CD4-positive, alpha-beta T cell treated with Interleukin-15 for 1 hour (primary cell): ENCODE results near the gene ZSCAN21.

Experiments used
- DNase-seq: peaks from one replicate; pipeline ENCODE4 v3.0.0-alpha.2; 2020

ZSCAN21 gene

DNA sequence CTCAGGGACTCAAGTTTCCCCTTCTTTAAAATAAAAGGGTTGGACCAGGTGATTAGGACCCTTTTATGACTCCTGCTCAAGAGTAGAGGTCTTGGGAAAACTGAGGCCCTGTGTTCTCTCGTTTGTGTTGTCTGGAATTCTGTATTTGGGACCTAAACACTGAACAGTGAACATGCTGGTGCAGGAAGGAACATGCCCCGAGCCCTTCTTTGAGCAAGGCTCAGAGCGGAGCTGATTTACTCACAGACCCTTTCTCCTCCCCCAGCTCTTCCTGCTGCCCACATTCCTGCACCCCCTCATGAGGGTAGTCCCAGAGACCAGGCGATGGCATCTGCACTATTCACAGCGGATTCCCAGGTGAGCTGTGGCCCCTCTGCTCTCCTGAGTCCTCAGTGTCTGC is 20.0 kb upstream of the ZSCAN21 start:
- DNase-seq = no peak

DNA sequence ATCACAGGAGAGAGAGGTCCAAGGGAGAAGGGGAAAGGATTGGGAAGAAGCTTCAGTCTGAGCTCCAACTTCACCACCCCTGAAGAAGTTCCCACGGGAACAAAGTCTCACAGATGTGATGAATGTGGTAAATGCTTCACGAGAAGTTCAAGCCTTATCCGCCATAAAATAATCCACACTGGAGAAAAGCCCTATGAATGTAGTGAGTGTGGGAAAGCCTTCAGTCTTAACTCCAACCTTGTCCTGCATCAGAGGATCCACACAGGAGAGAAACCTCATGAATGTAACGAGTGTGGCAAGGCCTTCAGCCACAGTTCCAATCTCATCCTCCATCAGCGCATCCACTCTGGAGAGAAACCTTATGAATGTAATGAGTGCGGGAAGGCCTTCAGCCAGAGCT is 16.0 kb upstream of the ZSCAN21 start:
- DNase-seq = no peak

DNA sequence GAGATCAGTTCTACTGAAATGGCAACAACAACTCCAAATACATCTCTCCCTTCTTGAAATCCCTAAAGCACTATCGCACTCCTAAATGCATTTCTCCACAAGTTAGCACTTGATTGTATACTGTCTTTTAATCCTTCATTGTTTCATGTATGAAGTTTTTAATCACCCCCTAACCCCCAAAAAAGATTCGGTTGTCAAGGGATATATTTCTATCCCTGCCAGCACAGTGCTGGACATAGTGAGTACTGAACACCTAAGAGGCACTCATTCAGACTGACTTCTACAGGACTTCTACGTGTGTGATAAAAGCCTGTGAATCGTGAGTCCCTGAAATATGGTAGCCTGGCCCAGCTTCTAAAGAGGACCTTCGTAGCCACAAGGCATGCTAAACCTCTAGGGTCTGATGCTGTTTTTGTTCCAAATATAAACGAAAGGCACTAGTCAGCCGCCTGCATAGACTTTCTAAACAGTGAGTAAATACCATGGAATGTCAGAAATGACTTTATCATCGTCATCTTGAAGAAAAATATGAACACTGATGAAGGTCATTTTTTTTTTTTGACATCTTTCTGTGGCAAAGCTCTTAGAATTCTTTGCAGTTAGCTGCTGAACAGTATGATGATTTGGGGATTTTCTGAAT is 14.6 kb upstream of the ZSCAN21 start:
- no peak for DNase-seq

DNA sequence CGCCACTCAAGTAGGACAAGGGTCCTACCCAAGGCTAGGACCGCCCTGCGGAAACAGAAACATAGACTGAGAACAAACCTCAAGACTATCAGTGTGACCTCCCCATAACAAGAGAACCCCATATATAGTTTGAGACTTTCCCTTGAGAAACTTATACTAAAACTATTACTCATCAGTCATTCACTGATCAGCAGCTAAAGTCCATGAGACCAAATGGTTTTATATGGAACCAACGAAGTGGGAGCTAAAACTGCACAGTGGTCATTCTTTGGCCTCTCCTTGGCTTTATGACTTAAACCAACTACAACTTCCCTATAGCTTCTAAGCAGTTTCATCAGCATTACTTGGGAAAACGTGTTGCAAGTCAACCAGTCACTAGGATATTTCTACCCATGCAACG is 13.7 kb upstream of the ZSCAN21 start:
- no peak for DNase-seq

DNA sequence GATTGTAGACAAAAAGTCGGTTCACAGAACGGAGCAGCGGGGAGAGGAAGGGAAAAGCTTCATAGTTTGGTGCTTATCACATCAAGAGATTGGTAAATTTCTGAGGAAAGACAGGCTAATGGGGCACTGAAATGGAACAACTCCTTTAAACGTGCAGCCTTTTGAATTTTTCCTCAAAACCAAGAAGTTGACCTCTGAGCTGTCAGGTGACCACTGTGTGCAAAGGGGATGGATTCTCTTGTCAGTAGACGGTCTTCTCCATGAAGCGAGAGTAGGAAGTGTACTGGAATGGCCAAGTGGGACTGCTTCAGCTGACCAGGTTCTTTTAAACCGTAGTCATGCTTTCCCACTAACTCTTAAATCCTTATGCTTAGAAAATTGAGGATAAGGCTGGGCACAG is 11.2 kb upstream of the ZSCAN21 start:
- DNase-seq = no peak

DNA sequence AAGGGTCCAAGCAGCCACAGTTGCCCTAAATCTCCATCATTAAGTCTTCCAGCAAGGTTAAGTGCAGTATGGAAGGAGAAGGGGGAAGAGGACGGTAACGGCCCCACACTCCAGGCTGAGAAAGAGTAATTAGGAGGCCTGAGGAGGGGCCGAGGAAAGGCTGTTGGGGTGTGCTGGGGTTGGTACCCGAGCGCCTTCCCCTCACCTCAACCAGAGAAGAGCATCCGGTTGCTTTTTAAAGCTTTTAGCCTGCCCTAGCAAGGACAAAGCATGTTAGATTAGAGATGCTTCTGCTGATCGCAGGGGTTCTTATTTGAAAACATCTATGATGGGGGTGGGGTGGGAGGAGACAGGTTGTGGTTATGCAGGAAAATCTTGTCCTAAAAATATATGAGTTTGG is 9.0 kb upstream of the ZSCAN21 start:
- no peak for DNase-seq

DNA sequence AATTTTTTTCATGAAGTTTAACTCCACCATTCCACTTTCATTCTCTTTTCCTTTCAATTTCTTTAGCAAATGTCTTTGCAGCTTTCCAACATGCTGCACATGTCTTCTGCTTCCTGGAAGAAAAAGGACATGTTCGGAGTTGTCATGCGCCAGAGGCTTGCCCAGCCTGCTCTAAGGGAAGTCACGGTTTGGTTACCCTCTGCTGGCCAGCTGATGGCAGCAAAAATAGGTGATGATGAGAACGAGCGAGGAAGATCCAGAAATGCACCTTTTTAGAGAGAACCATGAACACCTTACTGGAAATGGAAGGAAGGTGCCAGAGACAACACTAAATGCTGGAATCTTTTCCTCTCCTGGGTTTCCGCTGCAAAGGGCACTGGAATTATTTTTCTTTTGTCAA is 4.9 kb upstream of the ZSCAN21 start:
- no peak for DNase-seq

DNA sequence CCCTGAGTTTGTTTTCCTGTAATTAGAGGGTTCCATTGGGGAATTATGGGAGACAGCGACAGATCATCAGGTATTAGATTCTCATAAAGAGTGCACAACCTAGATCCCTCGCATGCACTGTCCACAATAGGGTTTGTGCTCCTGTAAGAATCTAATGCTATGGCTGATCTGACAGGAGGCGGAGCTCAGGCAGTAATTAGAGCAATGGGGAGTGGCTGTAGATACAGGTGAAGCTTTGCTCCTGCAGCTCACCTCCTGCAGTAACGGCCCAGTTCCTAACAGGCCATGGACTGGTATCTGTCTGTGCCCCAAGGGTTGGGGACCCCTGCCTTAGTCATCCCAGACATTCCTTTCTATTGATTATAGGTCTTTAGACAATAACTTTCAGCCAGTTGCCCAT is 894 bp upstream of the ZSCAN21 start:
- no peak for DNase-seq

DNA sequence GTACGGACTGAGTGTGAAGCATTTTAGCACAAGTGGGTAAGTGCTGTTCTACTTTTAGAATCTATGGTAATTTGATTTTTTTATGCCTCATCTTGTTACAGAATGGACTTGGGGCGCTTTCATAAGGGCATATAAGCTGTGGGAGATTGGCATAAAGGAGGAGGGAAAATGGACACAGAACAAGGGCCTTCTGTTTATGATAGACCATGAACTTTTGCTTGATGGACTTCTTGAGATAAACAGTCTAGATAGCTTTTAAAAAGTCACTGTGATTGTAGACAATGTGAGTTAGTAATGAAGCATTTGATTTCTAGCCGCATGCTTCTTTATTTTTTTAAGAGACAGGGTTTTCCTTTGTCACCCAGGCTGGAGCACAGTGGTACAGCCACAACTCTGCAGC is 2.0 kb downstream of the ZSCAN21 start:
- no peak for DNase-seq

DNA sequence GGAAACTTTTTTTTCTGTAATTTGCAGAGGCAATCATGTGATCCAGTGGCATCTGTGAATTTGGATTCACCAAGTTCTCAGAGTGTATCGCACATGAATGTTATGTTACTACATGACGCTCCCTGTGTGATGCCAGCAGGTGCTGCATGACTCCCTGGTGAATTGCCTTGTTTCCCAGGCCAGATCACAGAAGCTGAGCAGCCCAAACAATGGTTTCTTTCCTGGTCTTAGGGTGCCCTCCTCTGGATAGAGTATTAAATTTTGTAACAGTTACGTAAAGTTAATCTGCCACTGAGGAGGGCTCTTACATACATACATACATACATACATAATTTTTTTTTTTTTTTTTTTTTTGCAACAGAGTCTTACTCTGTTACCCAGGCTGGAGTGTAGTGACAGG is 3.6 kb downstream of the ZSCAN21 start:
- peak; percentile 18 for DNase-seq

DNA sequence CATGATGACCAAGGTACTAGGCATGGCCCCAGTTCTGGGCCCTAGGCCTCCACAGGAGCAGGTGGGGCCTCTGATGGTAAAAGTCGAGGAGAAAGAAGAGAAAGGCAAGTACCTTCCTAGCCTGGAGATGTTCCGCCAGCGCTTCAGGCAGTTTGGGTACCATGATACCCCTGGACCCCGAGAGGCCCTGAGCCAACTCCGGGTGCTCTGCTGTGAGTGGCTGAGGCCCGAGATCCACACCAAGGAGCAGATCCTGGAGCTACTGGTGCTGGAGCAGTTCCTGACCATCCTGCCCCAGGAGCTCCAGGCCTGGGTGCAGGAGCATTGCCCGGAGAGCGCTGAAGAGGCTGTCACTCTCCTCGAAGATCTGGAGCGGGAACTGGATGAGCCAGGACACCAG is 7.4 kb downstream of the ZSCAN21 start:
- no peak for DNase-seq

DNA sequence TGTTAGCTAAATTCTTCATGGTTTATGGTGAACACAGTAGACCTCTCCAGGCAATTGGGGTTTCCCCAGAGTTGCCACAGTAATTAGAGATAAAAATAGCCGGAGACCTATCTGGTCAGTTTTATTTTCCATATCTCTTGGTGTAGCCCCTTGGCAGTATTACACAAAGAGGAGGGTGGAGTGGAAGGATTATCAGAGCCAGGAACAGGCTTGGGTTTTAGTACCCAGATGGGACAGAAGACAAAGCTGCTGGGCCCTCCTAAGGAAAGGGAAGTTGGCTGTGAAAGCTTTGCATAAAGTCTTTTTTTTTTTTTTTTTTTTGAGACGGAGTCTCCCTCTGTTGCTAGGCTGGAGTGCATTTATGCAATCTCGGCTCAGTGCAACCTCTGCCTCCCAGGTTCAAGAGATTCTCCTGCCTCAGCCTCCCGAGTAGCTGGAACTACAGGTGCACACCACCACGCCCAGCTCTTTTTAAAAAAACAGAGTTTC is 9.7 kb downstream of the ZSCAN21 start:
- no peak for DNase-seq

DNA sequence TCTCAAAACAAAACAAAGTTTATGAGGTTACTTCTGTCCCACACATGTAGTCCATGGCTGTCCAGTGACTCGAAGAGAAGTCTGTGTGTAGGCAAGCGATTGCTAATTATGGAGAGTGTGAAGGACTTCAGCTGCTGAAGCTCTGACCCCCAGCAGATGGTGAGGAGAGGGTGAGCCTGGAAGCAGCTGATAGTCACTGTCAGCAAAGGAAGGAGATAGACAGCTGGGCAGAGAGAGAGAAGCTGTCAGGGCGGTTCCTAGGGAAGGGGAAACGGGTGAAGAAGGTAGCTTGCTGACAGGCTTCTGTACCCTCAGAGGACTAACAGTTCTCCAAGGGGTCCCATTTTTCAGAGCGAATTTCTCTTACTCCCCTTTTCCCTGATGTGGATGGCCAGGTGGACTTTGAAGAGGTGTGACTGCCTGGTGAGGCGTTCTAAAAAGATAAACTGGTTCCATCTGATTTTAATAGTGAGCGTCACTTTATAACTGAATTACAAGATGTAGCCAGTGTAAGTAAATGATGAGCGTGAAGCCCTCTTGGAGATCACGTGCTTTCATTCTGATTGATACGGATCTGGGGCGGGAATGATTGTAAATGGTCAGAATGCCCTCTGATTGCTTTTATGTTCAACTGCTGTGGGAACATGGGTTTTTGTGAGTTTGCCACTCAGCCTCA is 12.1 kb downstream of the ZSCAN21 start:
- DNase-seq = no peak

DNA sequence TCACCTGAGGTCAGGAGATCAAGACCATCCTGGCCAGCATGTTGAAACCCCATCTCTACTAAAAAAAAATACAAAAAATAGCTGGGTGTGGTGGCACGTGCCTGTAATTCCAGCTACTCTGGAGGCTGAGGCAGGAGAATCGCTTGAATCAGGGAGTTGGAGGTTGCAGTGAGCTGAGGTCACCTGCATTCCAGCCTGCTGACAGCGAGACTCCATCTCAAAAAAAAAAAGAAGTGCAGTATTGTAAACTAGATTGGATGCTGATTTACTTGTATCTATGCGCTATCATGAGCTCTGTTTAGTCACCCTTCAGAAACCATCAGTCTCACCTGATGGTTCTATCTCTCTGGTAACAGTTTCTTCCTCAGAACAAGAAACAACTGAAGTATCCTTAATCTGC is 13.8 kb downstream of the ZSCAN21 start:
- no peak for DNase-seq

DNA sequence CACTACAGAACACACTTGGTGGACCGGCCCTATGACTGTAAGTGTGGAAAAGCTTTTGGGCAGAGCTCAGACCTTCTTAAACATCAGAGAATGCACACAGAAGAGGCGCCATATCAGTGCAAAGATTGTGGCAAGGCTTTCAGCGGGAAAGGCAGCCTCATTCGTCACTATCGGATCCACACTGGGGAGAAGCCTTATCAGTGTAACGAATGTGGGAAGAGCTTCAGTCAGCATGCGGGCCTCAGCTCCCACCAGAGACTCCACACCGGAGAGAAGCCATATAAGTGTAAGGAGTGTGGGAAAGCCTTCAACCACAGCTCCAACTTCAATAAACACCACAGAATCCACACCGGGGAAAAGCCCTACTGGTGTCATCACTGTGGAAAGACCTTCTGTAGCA is 14.6 kb downstream of the ZSCAN21 start:
- DNase-seq = no peak

DNA sequence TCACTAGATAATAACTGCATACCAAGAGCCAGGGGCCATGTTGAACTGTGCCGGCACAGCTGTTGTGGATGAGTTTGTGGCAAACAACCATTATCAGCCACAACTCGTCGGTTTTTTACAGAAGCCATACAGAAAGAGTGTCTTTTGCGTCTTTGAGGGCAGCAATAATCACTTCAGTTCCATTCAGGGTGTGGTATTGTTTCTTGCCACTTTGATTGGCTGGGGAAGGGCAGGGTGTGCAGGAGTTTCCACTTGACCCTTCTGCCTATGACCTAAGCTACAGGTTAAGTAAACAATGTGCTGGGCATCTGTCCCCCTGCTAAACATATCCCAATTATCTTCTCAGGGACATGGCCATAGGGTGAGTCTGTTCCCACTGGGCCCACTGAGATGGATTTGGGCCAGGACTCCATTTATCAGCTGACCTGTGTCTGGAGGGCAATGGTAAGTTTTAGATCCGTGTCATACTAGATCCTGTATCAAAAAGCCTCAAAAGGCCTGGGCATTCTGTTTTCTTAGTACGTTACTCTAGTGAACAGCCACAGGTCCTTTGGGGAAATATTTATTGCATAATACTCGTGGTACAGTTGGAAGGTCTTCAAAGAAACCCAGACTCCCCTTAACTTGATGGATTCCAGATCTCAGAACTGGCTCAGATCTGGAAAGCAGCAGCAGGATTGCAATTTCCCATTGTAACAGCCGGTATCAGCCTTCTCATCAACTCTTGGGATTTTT is 16.0 kb downstream of the ZSCAN21 start:
- no peak for DNase-seq

DNA sequence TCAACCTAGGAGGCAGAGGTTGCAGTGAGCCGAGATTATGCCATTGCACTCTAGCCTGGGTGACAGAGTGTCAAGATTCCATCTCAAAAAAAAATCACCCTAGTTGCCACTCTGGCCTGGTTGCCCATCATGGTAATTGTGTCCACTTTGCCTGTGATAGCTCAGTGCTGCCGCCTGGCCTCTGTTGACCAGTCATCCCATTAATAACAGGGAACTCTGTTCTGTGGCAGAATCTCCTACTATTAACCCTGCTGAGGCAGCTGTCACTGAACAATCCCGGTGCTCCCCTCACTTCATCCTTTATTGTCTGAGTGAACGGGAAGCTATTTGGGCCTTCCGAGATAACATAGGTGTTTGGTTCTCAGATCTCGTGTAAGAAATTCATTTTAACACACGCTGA is 17.4 kb downstream of the ZSCAN21 start:
- DNase-seq = no peak

DNA sequence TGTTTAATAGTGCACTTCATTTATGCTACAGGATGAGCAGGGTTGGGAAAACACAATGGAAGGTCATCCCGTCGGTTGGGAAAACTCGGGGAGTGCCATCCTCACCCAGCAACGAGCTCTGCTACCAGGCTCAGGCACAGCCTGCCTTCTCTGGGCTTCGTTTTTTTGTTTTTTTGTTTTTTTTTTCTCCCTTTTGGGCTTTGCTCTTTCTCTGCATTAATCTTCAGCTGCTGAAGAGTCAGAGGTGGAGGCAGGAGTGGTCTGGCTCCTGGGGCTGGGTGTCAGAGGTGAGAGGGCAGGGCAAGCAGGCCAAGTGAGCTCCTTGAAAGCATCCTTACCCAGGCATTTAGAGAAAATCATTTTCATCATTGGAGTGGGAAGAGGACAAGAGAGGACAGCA is 20.4 kb downstream of the ZSCAN21 start:
- DNase-seq = no peak

DNA sequence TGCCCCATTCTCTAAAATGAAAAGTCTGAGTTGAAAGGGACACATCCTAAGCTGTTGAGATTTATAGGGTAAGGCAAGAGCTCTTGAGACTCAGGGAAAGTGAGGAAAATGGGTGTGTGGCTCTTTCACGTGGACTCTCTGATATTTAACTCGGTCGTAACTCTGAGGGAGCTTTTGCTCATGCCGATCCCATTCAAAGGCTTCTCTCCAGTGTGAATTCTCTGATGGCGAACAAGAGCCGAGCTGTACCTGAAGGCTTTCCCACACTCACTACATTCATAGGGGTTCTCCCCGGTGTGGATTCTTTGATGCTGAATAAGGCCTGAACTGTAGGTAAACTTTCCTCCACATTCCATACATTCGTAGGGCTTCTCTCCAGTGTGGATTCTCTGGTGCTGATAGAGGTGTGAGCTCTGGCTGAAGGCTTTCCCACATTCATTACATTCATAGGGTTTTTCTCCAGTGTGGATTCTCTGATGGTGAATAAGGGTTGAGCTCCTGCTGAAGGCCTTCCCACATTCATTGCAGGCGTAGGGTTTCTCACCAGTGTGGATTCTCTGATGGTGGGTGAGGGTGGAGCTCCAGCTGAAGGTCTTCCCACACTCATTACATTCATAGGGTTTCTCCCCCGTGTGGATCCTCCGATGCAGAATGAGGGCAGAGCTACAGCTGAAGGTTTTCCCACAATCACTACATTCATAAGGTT is 21.6 kb downstream of the ZSCAN21 start:
- DNase-seq = no peak

DNA sequence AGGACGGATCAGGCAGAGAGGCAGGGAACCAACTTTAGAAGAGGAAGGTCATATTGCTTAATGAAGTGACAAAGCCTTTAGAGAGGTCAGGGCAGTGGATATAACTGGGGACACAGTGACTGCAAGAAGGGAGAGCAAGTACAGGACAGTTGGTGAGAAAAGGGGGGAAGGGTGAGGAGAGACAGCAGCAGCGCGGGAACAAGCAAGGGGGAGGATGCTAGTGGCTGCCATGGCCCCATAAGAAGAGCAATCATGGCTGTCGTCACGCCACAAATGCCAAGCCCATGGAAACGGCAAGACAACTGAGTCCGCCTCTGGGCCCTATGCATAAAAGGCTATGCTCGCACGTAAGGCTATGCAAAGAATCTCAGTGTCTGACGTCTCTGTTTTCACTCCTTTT is 22.9 kb downstream of the ZSCAN21 start:
- DNase-seq = no peak

DNA sequence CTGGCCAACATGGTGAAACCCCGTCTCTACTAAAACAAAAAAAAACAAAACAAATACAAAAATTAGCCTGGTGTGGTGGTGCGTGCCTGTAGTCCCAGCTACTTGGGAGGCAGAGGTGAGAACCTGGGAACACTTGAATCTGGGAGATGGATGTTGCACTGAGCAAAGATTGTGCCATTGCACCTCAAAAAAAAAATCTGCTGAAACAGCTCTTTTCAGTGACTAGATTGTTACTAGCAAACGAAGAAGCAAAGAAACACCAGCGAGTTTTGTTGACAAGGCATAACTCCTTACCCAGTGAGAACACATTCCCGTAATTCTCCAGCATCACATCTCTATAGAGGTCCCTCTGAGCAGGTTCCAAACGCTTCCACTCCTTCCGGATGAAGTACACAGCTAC is 25.3 kb downstream of the ZSCAN21 start:
- no peak for DNase-seq

DNA sequence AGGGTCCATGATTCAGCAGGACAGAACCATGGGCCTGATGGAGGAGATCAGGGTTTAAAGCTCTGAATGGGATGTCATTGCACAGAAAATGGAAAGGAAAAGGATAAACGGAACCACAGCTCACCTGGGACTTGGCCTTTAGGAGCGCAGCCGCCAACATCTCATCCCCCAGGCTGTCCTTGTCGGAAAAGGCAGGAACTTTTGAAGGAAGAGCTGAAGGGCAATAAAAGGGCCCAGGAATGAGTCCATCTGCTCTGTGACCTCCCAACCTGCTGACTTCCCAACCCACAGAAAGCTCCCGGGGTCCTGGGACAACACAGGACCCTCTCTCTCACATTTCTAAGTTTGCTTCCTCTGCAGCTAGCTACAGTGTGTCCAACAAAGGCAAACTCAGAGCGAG is 25.8 kb downstream of the ZSCAN21 start:
- no peak for DNase-seq

DNA sequence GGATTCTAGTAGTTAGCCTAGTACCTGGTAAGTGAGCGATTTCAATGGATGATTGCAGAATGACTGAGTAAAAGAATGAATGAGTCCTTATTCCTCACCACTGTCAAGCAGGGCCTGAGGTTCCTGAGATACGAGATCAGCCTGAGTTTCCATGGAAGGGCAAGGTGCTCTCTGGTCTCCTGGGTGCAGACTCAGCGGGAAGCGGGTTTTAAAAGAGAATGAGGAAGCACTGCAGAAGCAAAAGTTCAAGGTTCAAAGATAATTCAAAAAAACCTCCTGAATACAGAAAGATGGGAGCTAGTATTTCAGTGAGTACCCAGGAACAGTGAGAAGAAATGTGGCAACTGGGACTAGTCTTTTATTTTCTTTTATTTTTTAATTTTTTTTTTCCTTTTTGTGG is 27.6 kb downstream of the ZSCAN21 start:
- DNase-seq = no peak
